HG03432 (cell line): ENCODE results near the gene TNFRSF13B.
A peak's percentile ranks its signal among the peaks of the same experiment; 100 is the strongest.
"Not testable (repeated sequence)": the region's sequence is repeated elsewhere in the genome, so short reads cannot be mapped to it uniquely, and the experiment has no call there.

Experiments
- ATAC-seq: cut with Tn5 transposase; IDR thresholded peaks from one replicate; pipeline ENCODE4 v1.9.1; 2021; ENCODE audit warnings: mild to moderate bottlenecking, moderate library complexity; ENCODE audit not compliant: unreplicated experiment

TNFRSF13B gene

GRCh38 chr17:16971458-16972338 is at the start of gene TNFRSF13B:
TNFRSF13B (minus strand) TSS chr17:16972118; CDS start chr17:16972075, 43 bp downstream.
- peak; percentile 35 for ATAC-seq

- ATAC-seq = no peak
Measured at GRCh38 chr17:17021194-17021863, 49.4 kb upstream of the TNFRSF13B start.

- no peak for ATAC-seq
Measured at GRCh38 chr17:17020821-17021193, 48.9 kb upstream of the TNFRSF13B start.

- ATAC-seq = no peak
Measured at GRCh38 chr17:17019891-17020456, 48.1 kb upstream of the TNFRSF13B start.

GRCh38 chr17:17019430-17019762 is 47.5 kb upstream of the TNFRSF13B start:
- no peak for ATAC-seq

GRCh38 chr17:17018612-17019429 is 46.9 kb upstream of the TNFRSF13B start:
- no peak for ATAC-seq

- ATAC-seq = no peak
Measured at GRCh38 chr17:17018021-17018441, 46.1 kb upstream of the TNFRSF13B start.

- no peak for ATAC-seq
Measured at GRCh38 chr17:17017343-17018014, 45.6 kb upstream of the TNFRSF13B start.

- not testable (repeated sequence) for ATAC-seq
Measured at GRCh38 chr17:17016199-17017197, 44.6 kb upstream of the TNFRSF13B start.

- no peak for ATAC-seq
Measured at GRCh38 chr17:17015230-17015629, 43.3 kb upstream of the TNFRSF13B start.

- not testable (repeated sequence) for ATAC-seq
Measured at GRCh38 chr17:17014748-17015124, 42.8 kb upstream of the TNFRSF13B start.

- ATAC-seq = not testable (repeated sequence)
Measured at GRCh38 chr17:17013828-17014747, 42.2 kb upstream of the TNFRSF13B start.

GRCh38 chr17:17011043-17011907 is 39.4 kb upstream of the TNFRSF13B start:
- not testable (repeated sequence) for ATAC-seq

GRCh38 chr17:17010545-17011034 is 38.7 kb upstream of the TNFRSF13B start:
- ATAC-seq = not testable (repeated sequence)

GRCh38 chr17:17009972-17010371 is 38.1 kb upstream of the TNFRSF13B start:
- not testable (repeated sequence) for ATAC-seq

GRCh38 chr17:17008621-17009397 is 36.9 kb upstream of the TNFRSF13B start:
- ATAC-seq = not testable (repeated sequence)
